GM10266 (cell line): Measurements from ENCODE around the gene PITRM1.
A peak's percentile ranks its signal among the peaks of the same experiment; 100 is the strongest.
"Not testable (repeated sequence)": the region's sequence is repeated elsewhere in the genome, so short reads cannot be mapped to it uniquely, and the experiment has no call there.

ENCODE experiments used
- DNase-seq: peaks from one replicate; pipeline ENCODE4 v3.0.0; 2012; ENCODE audit errors: extremely low spot score
- TF ChIP-seq, protein P1 (sequence below): IDR thresholded peaks from 2 replicates; pipeline ENCODE4 v1.5.1; 2012; ENCODE audit warnings: mild to moderate bottlenecking, low read depth; ENCODE audit not compliant: control insufficient read depth, insufficient read depth; ENCODE audit errors: missing control alignments

PITRM1 gene

DNA sequence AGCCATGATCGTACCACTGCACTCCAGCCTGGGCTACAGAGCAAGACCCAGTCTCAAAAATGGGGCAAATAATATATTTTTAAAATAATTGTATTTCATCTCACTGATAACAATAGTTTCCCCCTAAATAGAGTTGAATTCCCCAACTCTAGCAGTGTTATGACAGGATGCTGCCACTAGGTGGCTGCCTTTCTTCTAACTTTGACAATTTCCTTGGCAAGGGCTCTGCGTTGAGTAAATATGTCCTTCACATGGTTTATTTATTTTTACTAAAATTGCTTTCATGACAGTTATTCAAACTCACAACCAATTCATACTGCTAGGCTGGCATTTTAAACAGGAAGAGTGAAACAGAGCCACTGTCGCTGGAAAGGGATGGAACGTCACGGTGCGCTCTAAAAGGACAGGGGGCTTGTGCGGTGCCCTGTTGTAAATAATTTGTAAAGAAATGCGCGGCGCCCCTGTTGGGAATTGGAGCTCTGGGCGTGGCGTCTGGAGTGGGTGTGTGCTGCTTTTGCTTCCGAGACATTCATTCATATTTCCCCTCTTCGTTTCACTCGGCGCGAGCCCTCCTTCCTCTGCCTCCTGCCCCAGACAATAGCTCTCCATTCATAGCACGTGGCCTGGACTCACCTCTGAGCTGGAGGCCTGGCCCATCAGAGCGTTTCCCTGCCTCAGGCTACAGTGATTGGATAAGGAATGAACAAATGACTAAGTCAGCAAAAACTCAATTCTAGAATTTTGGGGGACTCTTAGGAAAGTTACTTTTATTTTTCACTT, 20.5 kb upstream of the PITRM1 start:
- peak; percentile 62 for DNase-seq
- TF ChIP-seq, protein P1, sequence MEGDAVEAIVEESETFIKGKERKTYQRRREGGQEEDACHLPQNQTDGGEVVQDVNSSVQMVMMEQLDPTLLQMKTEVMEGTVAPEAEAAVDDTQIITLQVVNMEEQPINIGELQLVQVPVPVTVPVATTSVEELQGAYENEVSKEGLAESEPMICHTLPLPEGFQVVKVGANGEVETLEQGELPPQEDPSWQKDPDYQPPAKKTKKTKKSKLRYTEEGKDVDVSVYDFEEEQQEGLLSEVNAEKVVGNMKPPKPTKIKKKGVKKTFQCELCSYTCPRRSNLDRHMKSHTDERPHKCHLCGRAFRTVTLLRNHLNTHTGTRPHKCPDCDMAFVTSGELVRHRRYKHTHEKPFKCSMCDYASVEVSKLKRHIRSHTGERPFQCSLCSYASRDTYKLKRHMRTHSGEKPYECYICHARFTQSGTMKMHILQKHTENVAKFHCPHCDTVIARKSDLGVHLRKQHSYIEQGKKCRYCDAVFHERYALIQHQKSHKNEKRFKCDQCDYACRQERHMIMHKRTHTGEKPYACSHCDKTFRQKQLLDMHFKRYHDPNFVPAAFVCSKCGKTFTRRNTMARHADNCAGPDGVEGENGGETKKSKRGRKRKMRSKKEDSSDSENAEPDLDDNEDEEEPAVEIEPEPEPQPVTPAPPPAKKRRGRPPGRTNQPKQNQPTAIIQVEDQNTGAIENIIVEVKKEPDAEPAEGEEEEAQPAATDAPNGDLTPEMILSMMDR: peak; percentile 84

DNA sequence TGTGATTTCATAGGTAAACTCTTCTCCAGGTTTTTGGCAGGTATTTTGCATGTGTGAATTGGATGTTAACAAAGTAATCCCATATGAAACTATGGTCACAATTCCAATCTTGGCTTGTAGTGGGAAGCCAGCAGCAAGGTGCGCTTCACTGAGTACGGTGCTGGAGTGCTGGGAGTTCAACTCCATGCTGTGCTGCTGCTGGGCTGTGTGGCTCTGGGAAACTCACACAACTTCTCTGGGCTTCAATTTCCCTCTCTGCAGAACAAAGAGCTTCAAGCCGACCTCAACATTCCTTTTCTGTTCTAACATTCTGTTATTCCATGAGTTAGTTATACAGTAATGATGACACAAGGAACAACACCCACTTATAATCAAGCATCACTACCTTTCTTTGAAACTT, 18.2 kb upstream of the PITRM1 start:
- DNase-seq: no peak
- TF ChIP-seq, protein P1: no peak

DNA sequence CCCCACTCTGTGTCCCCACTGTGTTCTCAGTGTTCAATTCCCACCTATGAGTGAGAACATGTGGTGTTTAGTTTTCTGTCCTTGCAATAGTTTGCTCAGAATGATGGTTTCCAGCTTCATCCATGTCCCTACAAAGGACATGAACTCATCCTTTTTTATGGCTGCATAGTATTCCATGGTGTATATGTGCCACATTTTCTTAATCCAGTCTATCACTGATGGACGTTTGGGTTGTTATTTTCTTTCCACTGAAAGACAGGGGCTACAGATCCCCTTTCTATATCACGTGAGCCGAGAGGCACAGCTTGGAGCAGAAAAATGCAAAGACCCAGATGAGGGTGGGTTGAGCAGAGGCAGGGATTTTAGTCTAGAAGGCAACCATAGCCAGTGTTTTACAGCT, 14.6 kb upstream of the PITRM1 start:
- DNase-seq: not testable (repeated sequence)

DNA sequence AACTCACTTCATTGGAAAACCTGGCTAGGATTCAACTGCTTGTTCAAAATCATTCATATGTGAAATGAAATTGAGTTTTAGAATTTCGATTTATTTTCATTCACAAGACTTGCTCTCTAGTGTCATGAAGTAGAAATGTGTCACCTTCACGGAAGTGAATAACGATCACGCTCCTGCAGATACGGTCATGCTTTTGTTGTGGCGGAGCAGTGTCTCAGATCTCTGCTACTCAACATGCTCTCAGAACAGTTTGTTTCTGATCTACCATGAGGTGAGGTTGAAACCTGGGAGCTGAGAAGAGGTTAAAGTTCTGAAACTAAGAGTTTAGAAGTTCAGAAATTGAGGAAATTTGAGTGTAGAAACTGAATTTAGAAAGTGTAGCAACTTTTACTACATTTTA, 13.8 kb upstream of the PITRM1 start:
- TF ChIP-seq, protein P1: no peak
- no peak for DNase-seq

DNA sequence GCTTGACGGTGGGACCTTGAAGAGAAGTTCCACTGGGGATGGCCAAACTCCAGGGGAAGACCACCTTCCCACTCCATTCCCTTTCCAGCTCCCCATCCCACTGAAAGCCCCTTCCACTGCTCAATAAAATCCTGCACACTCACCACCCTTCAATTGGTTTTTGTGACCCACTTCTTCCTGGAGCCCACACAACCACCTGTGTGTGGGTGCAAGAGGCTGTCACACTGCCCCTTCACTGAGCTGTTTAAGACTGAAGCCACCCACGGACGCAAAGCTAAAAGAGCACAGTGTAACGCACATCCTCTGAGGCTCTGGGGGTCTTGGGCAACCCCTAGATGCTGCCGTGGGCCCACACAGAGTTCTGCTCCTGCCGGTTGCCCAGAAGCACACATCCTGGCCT, 12.8 kb upstream of the PITRM1 start:
- TF ChIP-seq, protein P1: no peak
- no peak for DNase-seq

DNA sequence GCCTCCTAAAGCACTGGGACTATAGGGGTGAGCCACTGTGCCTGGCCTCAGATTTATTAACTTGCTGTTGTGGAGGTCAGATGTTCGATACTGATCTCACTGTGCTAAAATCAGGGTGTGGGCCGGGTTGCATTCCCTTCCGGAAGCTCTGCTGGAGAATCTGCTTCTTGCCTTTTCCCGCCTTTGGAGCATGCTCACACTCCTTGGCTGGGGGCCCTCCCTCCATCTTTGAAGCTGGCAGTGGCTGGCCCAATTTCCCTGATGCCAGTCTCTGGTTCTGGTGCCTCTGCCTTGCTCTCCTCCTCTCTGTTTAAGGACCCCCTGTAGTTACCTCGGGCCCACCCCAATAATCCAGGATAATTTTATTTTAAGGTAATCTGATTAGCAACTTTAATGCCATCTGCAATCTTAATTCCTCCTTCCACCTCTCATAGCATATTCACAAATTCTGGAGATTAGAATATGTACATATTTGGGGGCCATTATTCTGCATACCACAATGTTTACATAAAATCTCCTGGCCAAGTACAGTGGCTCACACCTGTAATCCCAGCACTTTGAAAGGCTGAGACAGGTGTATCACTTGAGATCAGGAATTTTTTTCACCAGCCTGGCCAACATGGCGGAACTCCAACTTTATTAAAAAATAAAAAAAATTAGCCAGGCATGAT, 7.9 kb upstream of the PITRM1 start:
- DNase-seq: no peak
- TF ChIP-seq, protein P1: no peak

DNA sequence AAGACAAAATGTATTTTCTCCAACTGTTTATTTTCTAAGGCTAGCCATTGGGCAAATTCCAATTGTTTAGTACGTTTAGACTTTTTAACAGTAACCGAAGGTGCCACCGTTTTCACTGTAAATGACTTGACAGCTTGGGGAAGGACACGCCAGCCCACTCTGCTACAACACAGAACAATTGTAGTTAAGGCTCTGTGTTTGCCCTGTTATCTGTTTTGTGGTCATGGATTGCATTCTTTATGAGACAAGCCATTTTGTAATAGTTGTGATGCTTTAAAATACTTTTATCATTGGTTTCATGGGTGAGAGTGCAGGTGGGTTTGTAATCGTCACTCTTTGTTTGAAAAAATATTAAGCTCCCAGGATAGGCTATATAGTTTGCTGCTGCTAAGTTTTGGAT, 6.6 kb upstream of the PITRM1 start:
- TF ChIP-seq, protein P1: no peak
- DNase-seq: no peak
